ENCODE results near the gene H2BK1. TPM values are rescaled to one million over a fixed set of nuclear protein-coding genes. Genes with fewer than 3 reads are reported as not detected.

The H2BK1 gene
- total RNA-seq, 1 donor from 2014 or later, result not detected

GRCh38 chr7:151209588-151209987, 700 bp downstream of the H2BK1 start:
- Histone ChIP-seq H3K27ac (replicated peaks) (no peak overlapping the region), H3K36me3 (peaks cover 15% of the 10 kb centered on the region), H3K4me1 (no peaks in the 10 kb centered on the region), H3K9me3 (replicated peaks) (no peaks in the 10 kb centered on the region), H3K4me3 (no peak overlapping the region), H3K27me3 (ENCODE audit: low read depth) (peaks cover 9% of the 10 kb centered on the region)
- TF ChIP-seq CTCF (IDR thresholded peaks at IDR 0.05; ENCODE audit: borderline replicate concordance), result no peak
- DNase-seq, result no peak
- intact Hi-C loops (cut with micrococcal nuclease), result no loop called here

DNA sequence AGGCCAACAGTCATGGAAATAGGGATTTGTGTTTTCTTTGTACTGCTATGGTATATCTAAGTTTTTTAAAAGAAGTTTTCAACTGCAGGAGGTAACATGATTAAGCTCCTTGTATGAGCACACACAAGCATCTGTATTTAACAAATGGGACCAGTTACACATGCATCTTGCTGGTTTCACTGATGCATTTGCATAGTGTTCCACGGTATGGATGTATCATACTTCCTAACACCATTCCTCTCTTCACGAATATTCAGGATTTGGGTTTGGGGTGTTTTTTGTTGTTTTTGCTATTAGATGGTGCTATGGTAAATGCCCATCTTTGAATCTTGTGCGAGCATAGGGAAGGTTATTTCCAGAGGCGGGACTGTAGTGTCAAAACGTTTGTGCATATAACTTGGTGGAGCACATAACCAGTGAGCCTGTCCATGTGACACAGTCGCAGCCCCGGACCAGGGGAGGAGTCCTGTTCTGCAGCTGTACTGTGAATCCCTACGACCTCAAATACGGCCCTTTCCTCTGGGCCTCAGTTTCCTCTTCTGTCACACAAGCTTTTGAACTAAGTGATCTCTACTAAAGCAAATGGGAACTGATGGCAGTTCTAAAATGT, 1.9 kb downstream of the H2BK1 start:
- no peak for TF ChIP-seq CTCF (IDR thresholded peaks at IDR 0.05; ENCODE audit: borderline replicate concordance)
- no peak overlapping the region for H3K4me3 ChIP-seq
- no peak for DNase-seq
- no peak overlapping the region for H3K27ac ChIP-seq (replicated peaks)
- intact Hi-C loops (cut with micrococcal nuclease), result no loop called here
- no peaks in the 10 kb centered on the region for H3K9me3 ChIP-seq (replicated peaks)
- peaks cover 22% of the 10 kb centered on the region for H3K27me3 ChIP-seq (ENCODE audit: low read depth)
- no peaks in the 10 kb centered on the region for H3K4me1 ChIP-seq
- peaks cover 3% of the 10 kb centered on the region for H3K36me3 ChIP-seq

DNA sequence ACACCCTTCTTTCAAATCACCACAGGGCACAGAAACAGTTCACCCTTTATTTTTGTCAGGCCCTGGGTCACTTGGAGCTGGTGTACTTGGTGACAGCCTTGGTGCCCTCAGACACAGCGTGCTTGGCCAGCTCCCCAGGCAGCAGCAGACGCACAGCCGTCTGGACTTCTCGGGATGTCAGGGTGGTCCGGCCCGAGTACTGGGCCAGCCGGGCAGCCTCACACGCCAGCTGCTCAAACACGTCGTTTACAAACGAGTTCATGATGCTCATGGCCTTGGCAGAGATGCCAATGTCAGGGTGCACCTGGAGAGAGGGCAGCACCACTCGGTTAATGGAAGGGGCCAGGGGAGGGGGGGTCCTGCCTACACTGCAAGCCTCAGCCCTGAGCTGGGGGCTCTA, 2.5 kb downstream of the H2BK1 start:
- H3K4me1 ChIP-seq, result no peaks in the 10 kb centered on the region
- H3K4me3 ChIP-seq, result no peak overlapping the region
- DNase-seq, result no peak
- H3K27me3 ChIP-seq (ENCODE audit: low read depth), result peaks cover 27% of the 10 kb centered on the region
- no peak overlapping the region for H3K27ac ChIP-seq (replicated peaks)
- no peak for TF ChIP-seq CTCF (IDR thresholded peaks at IDR 0.05; ENCODE audit: borderline replicate concordance)
- intact Hi-C loops (cut with micrococcal nuclease), result no loop called here
- H3K9me3 ChIP-seq (replicated peaks), result no peaks in the 10 kb centered on the region
- no peaks in the 10 kb centered on the region for H3K36me3 ChIP-seq

DNA sequence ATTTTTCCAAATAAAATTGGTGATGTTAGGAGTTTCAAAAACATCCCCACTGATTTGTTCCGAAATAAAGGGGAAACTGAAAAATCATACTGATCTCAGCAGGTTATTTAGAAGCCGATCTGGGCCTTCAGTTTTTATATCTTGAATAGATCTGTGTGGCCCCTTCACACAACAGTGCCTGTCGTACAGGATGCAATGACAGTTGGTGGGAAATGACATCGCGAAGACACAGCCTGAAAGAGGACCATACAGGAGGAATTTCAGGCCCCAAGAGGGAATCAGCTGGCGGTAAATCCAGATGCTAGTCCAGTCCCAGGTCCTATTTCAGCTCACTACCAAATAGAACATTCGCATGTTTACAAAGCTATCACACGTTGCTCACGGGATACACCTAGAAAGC, 3.0 kb downstream of the H2BK1 start:
- Histone ChIP-seq H3K27ac (replicated peaks) (no peak overlapping the region), H3K4me1 (no peaks in the 10 kb centered on the region), H3K4me3 (no peak overlapping the region), H3K27me3 (ENCODE audit: low read depth) (peaks cover 32% of the 10 kb centered on the region), H3K36me3 (no peaks in the 10 kb centered on the region), H3K9me3 (replicated peaks) (no peaks in the 10 kb centered on the region)
- no peak for DNase-seq
- TF ChIP-seq CTCF (IDR thresholded peaks at IDR 0.05; ENCODE audit: borderline replicate concordance), result no peak
- intact Hi-C loops (cut with micrococcal nuclease), result no loop called here

DNA sequence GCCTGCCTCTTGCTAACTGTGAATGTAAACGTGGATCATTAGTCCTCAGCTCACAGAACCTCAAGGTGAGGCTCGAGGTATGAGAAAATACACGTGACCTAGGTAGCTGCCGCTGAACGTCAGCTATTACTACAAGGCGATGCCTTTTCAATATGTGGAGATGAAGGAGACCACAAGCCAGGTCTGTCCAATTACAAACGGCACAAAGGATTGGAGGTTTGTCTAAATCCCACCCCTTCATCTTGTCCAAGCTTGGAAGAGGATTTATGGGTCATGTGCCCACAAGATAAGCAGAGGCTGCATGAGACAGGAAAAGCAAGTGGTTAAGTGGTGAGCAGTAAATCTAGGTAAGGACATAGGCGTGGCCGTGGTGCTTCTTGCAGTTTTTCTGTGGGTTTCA, 3.4 kb downstream of the H2BK1 start:
- H3K36me3 ChIP-seq, result no peaks in the 10 kb centered on the region
- no peaks in the 10 kb centered on the region for H3K4me1 ChIP-seq
- TF ChIP-seq CTCF (IDR thresholded peaks at IDR 0.05; ENCODE audit: borderline replicate concordance), result no peak
- H3K27me3 ChIP-seq (ENCODE audit: low read depth), result peaks cover 33% of the 10 kb centered on the region
- intact Hi-C loops (cut with micrococcal nuclease), result no loop called here
- no peak overlapping the region for H3K4me3 ChIP-seq
- no peak for DNase-seq
- H3K9me3 ChIP-seq (replicated peaks), result no peaks in the 10 kb centered on the region
- H3K27ac ChIP-seq (replicated peaks), result no peak overlapping the region
